Measurements from ENCODE around the gene DCUN1D3.

DCUN1D3 gene

GRCh38 chr16:20846030-20846429 is 54.1 kb downstream of the DCUN1D3 start:
- Histone ChIP-seq H3K4me3 (no peak overlapping the region), H3K36me3 (no peaks in the 10 kb centered on the region), H3K4me1 (peaks cover 3 to 15% (median 14%) of the 10 kb centered on the region in 4 donors), H3K9me3 (no peaks in the 10 kb centered on the region), H3K27ac (no peak overlapping the region), H3K27me3 (no peaks in the 10 kb centered on the region)
- TF ChIP-seq CTCF (IDR thresholded peaks at IDR 0.05): no peak
- intact Hi-C loops (cut with DNase I; ENCODE audit: low total_unique reads): no loop called here
- no peak for DNase-seq

GRCh38 chr16:20844588-20844987 is 55.6 kb downstream of the DCUN1D3 start:
- DNase-seq: no peak
- Histone ChIP-seq H3K27me3 (no peaks in the 10 kb centered on the region), H3K4me1 (peaks cover 0 to under 1% (median under 1%) of the 10 kb centered on the region in 4 donors), H3K4me3 (no peak overlapping the region), H3K9me3 (no peaks in the 10 kb centered on the region), H3K36me3 (peaks cover 0 to 4% (median 0%) of the 10 kb centered on the region in 3 donors), H3K27ac (no peak overlapping the region)
- no peak for TF ChIP-seq CTCF (IDR thresholded peaks at IDR 0.05)
- intact Hi-C loops (cut with DNase I; ENCODE audit: low total_unique reads): no loop called here

GRCh38 chr16:20844054-20844453 is 56.1 kb downstream of the DCUN1D3 start:
- no peak overlapping the region for H3K27ac ChIP-seq

GRCh38 chr16:20839504-20839903 is 60.7 kb downstream of the DCUN1D3 start:
- H3K27me3 ChIP-seq: no peaks in the 10 kb centered on the region
- no peak for DNase-seq
- H3K4me3 ChIP-seq: no peak overlapping the region
- peaks cover 0 to 8% (median 0%) of the 10 kb centered on the region in 3 donors for H3K9me3 ChIP-seq
- no peaks in the 10 kb centered on the region for H3K4me1 ChIP-seq
- intact Hi-C loops (cut with DNase I; ENCODE audit: low total_unique reads): no loop called here
- no peak for TF ChIP-seq CTCF (IDR thresholded peaks at IDR 0.05)
- H3K27ac ChIP-seq: no peak overlapping the region
- H3K36me3 ChIP-seq: peaks cover 0 to 16% (median 0%) of the 10 kb centered on the region in 3 donors

More at GRCh38 chr16:20844054-20844453, 56.1 kb downstream of the DCUN1D3 start:
- H3K4me3 ChIP-seq: no peak overlapping the region
- no peak for DNase-seq
- TF ChIP-seq CTCF (IDR thresholded peaks at IDR 0.05): no peak
- peaks cover 0 to 4% (median 0%) of the 10 kb centered on the region in 3 donors for H3K36me3 ChIP-seq
- H3K4me1 ChIP-seq: no peaks in the 10 kb centered on the region
- intact Hi-C loops (cut with DNase I; ENCODE audit: low total_unique reads): no loop called here
- H3K27me3 ChIP-seq: no peaks in the 10 kb centered on the region
- no peaks in the 10 kb centered on the region for H3K9me3 ChIP-seq

- Histone ChIP-seq H3K4me1 (no peaks in the 10 kb centered on the region), H3K9me3 (peaks cover 0 to 8% (median 0%) of the 10 kb centered on the region in 3 donors), H3K27me3 (no peaks in the 10 kb centered on the region), H3K27ac (no peak overlapping the region), H3K36me3 (peaks cover 0 to 16% (median 0%) of the 10 kb centered on the region in 3 donors), H3K4me3 (no peak overlapping the region)
- no peak for DNase-seq
- no peak for TF ChIP-seq CTCF (IDR thresholded peaks at IDR 0.05)
- intact Hi-C loops (cut with DNase I; ENCODE audit: low total_unique reads): no loop called here
These were observed 61.9 kb downstream of the DCUN1D3 start for GRCh38 chr16:20838240-20838639.

- H3K9me3 ChIP-seq: peaks cover 0 to 8% (median 0%) of the 10 kb centered on the region in 3 donors
- H3K4me3 ChIP-seq: no peak overlapping the region
- no peaks in the 10 kb centered on the region for H3K4me1 ChIP-seq
- intact Hi-C loops (cut with DNase I; ENCODE audit: low total_unique reads): no loop called here
- peaks cover 0 to 12% (median 0%) of the 10 kb centered on the region in 3 donors for H3K36me3 ChIP-seq
- no peak overlapping the region for H3K27ac ChIP-seq
- DNase-seq: no peak
- H3K27me3 ChIP-seq: no peaks in the 10 kb centered on the region
- no peak for TF ChIP-seq CTCF (IDR thresholded peaks at IDR 0.05)
These were observed 67.1 kb downstream of the DCUN1D3 start for GRCh38 chr16:20833086-20833485.

Data from tibial artery (tissue), 4 donors.